ENCODE data around the gene HSPB2.

DNA sequence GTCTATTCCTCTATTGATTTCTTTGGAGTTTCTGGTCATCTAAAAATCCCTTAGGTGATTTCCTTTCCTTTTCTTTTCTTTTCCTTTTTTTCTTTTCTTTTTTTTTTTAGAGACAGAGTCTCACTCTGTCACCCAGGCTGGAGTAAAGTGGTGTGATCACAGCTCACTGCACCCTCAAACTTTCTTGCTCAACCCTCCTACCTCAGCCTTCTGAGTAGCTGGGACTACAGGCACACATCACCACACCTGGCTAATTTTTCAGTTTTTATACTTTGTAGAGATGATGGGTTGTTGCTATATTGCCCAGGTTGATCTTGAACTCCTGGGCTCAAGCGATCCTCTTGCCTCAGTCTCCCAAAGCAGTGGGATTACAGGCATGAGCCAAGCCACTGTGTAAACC lies 4.2 kb downstream of the HSPB2 start:
- TF ChIP-seq EP300 (IDR thresholded peaks at IDR 0.05; ENCODE audit: borderline replicate concordance in 1 of 2, low read depth in 2 of 2, low read length in 2 of 2) (no peak), CHD1 (IDR thresholded peaks at IDR 0.05; ENCODE audit: low read depth, low read length) (no peak), SP2 (IDR thresholded peaks at IDR 0.05; ENCODE audit: low read length) (no peak)
- TF ChIP-seq, protein P1, sequence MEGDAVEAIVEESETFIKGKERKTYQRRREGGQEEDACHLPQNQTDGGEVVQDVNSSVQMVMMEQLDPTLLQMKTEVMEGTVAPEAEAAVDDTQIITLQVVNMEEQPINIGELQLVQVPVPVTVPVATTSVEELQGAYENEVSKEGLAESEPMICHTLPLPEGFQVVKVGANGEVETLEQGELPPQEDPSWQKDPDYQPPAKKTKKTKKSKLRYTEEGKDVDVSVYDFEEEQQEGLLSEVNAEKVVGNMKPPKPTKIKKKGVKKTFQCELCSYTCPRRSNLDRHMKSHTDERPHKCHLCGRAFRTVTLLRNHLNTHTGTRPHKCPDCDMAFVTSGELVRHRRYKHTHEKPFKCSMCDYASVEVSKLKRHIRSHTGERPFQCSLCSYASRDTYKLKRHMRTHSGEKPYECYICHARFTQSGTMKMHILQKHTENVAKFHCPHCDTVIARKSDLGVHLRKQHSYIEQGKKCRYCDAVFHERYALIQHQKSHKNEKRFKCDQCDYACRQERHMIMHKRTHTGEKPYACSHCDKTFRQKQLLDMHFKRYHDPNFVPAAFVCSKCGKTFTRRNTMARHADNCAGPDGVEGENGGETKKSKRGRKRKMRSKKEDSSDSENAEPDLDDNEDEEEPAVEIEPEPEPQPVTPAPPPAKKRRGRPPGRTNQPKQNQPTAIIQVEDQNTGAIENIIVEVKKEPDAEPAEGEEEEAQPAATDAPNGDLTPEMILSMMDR (IDR thresholded peaks at IDR 0.05; ENCODE audit: control extremely low read depth in 1 of 3, insufficient read depth in 1 of 3, low read depth in 1 of 3, low read length in 3 of 3) = no peak
